SU-DHL-6 (cell line): ENCODE results near the gene NR1H2.

ENCODE experiments used
- H2AFZ ChIP-seq: fragments of 200-600 bp; sonication (generic); 2 replicates; pipeline ENCODE4 v1.6.1; 2014; ENCODE audit warnings: low read depth, mild to moderate bottlenecking, moderate library complexity, mixed read lengths, antibody characterized with exemption, low read length; ENCODE audit not compliant: severe bottlenecking
- H3F3A ChIP-seq: fragments of 200-600 bp; shearing (Covaris generic); 2 replicates; pipeline ENCODE4 v1.6.0; 2016; ENCODE audit warnings: antibody characterized with exemption, mild to moderate bottlenecking; ENCODE audit not compliant: insufficient read depth
- H3K27ac ChIP-seq: fragments of 200-600 bp; sonication (generic); 2 replicates; pipeline ENCODE4 v1.5.1; 2016; ENCODE audit warnings: low read depth, mild to moderate bottlenecking, low read length, moderate library complexity, mixed read lengths
- H3K27me3 ChIP-seq: fragments of 200-600 bp; sonication (generic), shearing (Covaris generic); 2 replicates; pipeline ENCODE4 v1.6.0; 2014; ENCODE audit warnings: mild to moderate bottlenecking, low read length
- H3K36me3 ChIP-seq: fragments of 200-600 bp; sonication (generic); 2 replicates; pipeline ENCODE4 v1.6.1; 2014; ENCODE audit warnings: mild to moderate bottlenecking, low read length, mixed read lengths
- H3K4me2 ChIP-seq: fragments of 300-600, 200-600 bp; shearing (Covaris generic), sonication (generic); 2 replicates; pipeline ENCODE4 v1.6.0; 2014; ENCODE audit warnings: low read length, low read depth, mild to moderate bottlenecking; ENCODE audit not compliant: poor library complexity, severe bottlenecking
- H3K4me3 ChIP-seq: fragments of 200-600 bp; sonication (generic); 2 replicates; pipeline ENCODE4 v1.5.1; 2014; ENCODE audit warnings: antibody characterized with exemption, low read length, mild to moderate bottlenecking, mixed read lengths; ENCODE audit not compliant: insufficient read depth, poor library complexity, severe bottlenecking
- H3K79me2 ChIP-seq: fragments of 200-600 bp; sonication (generic); 2 replicates; pipeline ENCODE4 v1.6.1; 2014; ENCODE audit warnings: mild to moderate bottlenecking, low read length, moderate library complexity; ENCODE audit not compliant: insufficient read depth
- H3K9ac ChIP-seq: fragments of 200-600 bp; sonication (generic); 2 replicates; pipeline ENCODE4 v1.7.0; 2014; ENCODE audit warnings: mild to moderate bottlenecking, low read length
- H3K9me2 ChIP-seq: fragments of 200-600 bp; sonication (generic); replicated peaks from 2 replicates; pipeline ENCODE4 v1.6.1; 2014; ENCODE audit warnings: low read length; ENCODE audit not compliant: insufficient read depth
- H3K9me3 ChIP-seq: fragments of 200-600 bp; sonication (generic); 2 replicates; pipeline ENCODE4 v1.6.1; 2014; ENCODE audit warnings: low read length, mixed read lengths; ENCODE audit not compliant: insufficient read depth
- H4K20me1 ChIP-seq: fragments of 200-600 bp; sonication (generic); 2 replicates; pipeline ENCODE4 v1.6.1; 2014; ENCODE audit warnings: low read depth, mild to moderate bottlenecking, antibody characterized with exemption, low read length, moderate library complexity, mixed read lengths
- EZH2phosphoT487 ChIP-seq: fragments of 200-600 bp; sonication (generic), shearing (Covaris generic); conservative IDR thresholded peaks from 2 replicates; pipeline ENCODE4 v1.6.1; 2018; ENCODE audit warnings: mild to moderate bottlenecking, antibody characterized with exemption, low read length, moderate library complexity, mixed read lengths
- TF ChIP-seq, protein P1 (sequence below): fragments of 200-600 bp; sonication (generic); IDR thresholded peaks from one replicate; pipeline ENCODE4 v1.5.1; 2017; ENCODE audit warnings: antibody characterized with exemption, mild to moderate bottlenecking, low read length, moderate library complexity; ENCODE audit not compliant: insufficient read depth, poor library complexity, severe bottlenecking

The NR1H2 gene

DNA sequence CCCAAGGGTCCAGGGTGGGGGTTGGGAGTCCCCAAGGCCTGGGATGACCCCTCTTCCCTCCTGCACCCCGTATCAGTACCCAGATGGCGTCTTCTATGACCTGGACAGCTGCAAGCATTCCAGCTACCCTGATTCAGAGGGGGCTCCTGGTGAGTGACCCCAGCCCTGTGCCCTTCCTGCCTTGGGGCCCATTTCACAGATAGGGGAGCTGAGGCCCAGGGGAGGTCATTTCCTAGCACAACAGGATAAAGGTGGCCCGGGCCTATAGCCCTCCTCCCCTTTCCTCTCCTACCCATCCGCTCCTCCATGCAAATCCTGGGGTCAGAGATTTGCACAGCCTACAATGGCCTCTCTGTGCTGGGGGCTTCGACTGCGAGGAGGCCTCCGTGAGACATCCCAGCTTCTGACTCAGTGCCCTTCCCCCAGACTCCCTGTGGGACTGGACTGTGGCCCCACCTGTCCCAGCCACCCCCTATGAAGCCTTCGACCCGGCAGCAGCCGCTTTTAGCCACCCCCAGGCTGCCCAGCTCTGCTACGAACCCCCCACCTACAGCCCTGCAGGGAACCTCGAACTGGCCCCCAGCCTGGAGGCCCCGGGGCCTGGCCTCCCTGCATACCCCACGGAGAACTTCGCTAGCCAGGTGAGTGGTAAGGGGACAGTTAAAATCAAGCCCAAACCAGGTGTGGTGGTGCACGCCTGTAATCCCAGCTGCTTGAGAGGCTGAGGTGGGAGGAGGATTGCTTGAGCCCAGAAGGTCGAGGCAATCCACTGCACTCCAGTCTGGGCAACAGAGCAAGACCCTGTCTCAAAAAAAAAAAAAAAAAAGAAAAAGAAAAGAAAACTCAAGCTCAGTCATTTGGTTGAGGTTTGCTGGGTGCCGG, 46.4 kb downstream of the NR1H2 start:
- TF ChIP-seq, protein P1, sequence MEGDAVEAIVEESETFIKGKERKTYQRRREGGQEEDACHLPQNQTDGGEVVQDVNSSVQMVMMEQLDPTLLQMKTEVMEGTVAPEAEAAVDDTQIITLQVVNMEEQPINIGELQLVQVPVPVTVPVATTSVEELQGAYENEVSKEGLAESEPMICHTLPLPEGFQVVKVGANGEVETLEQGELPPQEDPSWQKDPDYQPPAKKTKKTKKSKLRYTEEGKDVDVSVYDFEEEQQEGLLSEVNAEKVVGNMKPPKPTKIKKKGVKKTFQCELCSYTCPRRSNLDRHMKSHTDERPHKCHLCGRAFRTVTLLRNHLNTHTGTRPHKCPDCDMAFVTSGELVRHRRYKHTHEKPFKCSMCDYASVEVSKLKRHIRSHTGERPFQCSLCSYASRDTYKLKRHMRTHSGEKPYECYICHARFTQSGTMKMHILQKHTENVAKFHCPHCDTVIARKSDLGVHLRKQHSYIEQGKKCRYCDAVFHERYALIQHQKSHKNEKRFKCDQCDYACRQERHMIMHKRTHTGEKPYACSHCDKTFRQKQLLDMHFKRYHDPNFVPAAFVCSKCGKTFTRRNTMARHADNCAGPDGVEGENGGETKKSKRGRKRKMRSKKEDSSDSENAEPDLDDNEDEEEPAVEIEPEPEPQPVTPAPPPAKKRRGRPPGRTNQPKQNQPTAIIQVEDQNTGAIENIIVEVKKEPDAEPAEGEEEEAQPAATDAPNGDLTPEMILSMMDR = no peak
- TF ChIP-seq EZH2phosphoT487 = no peak
- Histone ChIP-seq H3K36me3 (peaks cover 15% of the 10 kb centered on the region), H3K4me3 (no peak overlapping the region), H3K27me3 (no peaks in the 10 kb centered on the region), H3K27ac (peak overlapping the region; percentile 68), H2AFZ (no peak overlapping the region), H3K9me3 (no peaks in the 10 kb centered on the region), H3K9me2 (no peaks in the 10 kb centered on the region), H3K79me2 (peaks cover 31% of the 10 kb centered on the region), H3K4me2 (peak overlapping the region; percentile 36), H3K9ac (peak overlapping the region; percentile 21), H3F3A (peaks cover 46% of the 10 kb centered on the region), H4K20me1 (peaks cover 3% of the 10 kb centered on the region; the same call in 1 of the 2 replicates)

DNA sequence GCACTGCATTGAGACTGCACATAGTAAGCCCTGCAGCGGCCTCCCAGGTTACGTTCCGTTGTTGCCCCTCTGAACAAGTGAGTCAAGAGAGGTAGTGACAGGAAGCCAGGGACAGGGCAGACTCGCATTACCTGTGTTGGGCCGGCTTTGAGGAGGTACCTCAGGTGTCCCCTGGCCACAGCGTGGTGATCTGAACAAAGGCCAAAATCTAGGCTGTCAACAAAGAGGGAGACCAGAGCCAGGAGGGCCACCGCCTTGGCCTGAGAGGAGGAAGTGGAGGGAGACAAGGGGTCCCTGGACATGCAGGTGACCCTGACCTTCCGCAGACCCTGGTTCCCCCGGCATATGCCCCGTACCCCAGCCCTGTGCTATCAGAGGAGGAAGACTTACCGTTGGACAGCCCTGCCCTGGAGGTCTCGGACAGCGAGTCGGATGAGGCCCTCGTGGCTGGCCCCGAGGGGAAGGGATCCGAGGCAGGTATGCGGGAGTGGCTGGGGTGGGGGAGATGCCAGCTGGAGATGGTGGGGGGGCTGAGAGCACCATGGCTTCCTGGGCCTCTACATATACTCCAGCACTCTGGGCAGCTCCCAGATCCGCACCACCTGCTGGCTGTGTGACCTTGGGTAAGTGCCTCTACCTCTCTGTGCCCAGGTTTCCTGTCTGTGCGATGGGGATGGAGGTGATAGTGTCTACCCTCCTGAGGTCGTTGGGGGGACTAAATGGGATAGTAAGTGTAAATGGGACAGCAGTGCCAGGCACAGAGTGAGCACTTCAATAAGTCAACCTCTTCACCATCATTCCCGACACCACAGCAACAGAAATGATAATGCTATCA, 47.2 kb downstream of the NR1H2 start:
- H3K79me2 ChIP-seq = peaks cover 31% of the 10 kb centered on the region
- peaks cover 3% of the 10 kb centered on the region; the same call in 1 of the 2 replicates for H4K20me1 ChIP-seq
- H3K27me3 ChIP-seq = no peaks in the 10 kb centered on the region
- no peak overlapping the region; the same call in 1 of the 2 replicates for H3K27ac ChIP-seq
- H3K9me3 ChIP-seq = no peaks in the 10 kb centered on the region
- no peaks in the 10 kb centered on the region for H3K9me2 ChIP-seq
- no peak overlapping the region for H3K9ac ChIP-seq
- H2AFZ ChIP-seq = no peak overlapping the region
- H3K4me3 ChIP-seq = no peak overlapping the region
- peaks cover 15% of the 10 kb centered on the region for H3K36me3 ChIP-seq
- TF ChIP-seq, protein P1 = no peak
- TF ChIP-seq EZH2phosphoT487 = no peak
- peaks cover 46% of the 10 kb centered on the region for H3F3A ChIP-seq
- no peak overlapping the region for H3K4me2 ChIP-seq

DNA sequence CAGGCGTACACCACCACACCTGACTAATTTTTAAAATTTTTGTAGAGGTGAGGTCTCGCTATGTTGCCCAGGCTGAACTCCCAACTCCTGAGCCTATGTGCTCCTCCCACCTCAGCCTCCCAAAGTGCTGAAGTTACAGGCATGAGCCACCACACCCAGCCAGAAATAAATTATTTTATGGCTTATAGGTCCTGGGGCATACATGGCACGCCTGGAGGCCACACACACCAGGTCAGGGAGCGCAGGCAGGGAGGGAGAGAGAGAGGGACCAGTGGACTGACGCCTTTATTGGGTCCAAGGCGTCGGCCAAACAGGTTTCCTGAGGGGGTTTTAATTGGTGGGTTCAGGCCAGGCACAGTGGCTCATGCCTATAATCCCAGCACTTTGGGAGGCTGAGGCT, 49.3 kb downstream of the NR1H2 start:
- Histone ChIP-seq H3K27ac (no peak overlapping the region), H3K36me3 (peaks cover 10% of the 10 kb centered on the region), H4K20me1 (peaks cover 3% of the 10 kb centered on the region; the same call in 1 of the 2 replicates), H3K9me3 (no peaks in the 10 kb centered on the region), H3K9ac (no peak overlapping the region), H3K4me2 (no peak overlapping the region), H3K9me2 (no peaks in the 10 kb centered on the region), H3K4me3 (no peak overlapping the region), H2AFZ (no peak overlapping the region), H3K27me3 (no peaks in the 10 kb centered on the region), H3K79me2 (peaks cover 15% of the 10 kb centered on the region), H3F3A (peaks cover 48% of the 10 kb centered on the region)
- TF ChIP-seq EZH2phosphoT487 = no peak
- TF ChIP-seq, protein P1 = no peak
